ENCODE data around the gene ENDOU. TPM values are rescaled to one million over a fixed set of nuclear protein-coding genes. Genes with fewer than 3 reads are reported as not detected.

The ENDOU gene
- total and polyA plus RNA-seq, 4 donors: 0.07 to 0.45 (median 0.31) TPM; not detected in 1

- no peak overlapping the region for H3K9ac ChIP-seq (ENCODE audit: insufficient read depth in 1 of 2, low read length in 2 of 2)
- no peak overlapping the region for H3K4me3 ChIP-seq
- H3K9me3 ChIP-seq (ENCODE audit: control insufficient read depth in 4 of 4, insufficient read depth in 3 of 4, low read length in 3 of 4): no peaks in the 10 kb centered on the region
- no peaks in the 10 kb centered on the region for H3K27me3 ChIP-seq (ENCODE audit: control insufficient read depth in 3 of 3, insufficient read depth in 3 of 3, low read length in 2 of 3)
- no peak overlapping the region for H3K27ac ChIP-seq (ENCODE audit: low read depth in 1 of 2, low read length in 1 of 2)
- DNase-seq: no peak
- WGBS, 2 donors: 81 to 85% methylated on average over 8 of the region's 8 CpGs
- TF ChIP-seq CTCF (IDR thresholded peaks at IDR 0.05; ENCODE audit: control extremely low read depth, extremely low read depth): no peak
- H3K4me1 ChIP-seq (ENCODE audit: control insufficient read depth in 5 of 5, insufficient read depth in 5 of 5, low read length in 5 of 5): peaks cover 0 to 27% (median 9%) of the 10 kb centered on the region in 5 donors
- peaks cover 0 to 13% (median 0%) of the 10 kb centered on the region in 4 donors for H3K36me3 ChIP-seq (ENCODE audit: control insufficient read depth in 4 of 4, insufficient read depth in 4 of 4, low read length in 4 of 4)
- no peak for ATAC-seq (ENCODE audit: insufficient read depth, low FRiP score)
Measured at GRCh38 chr12:47744778-47745436, 19.6 kb upstream of the ENDOU start.

GRCh38 chr12:47744005-47744651 lies 18.8 kb upstream of the ENDOU start:
- no peaks in the 10 kb centered on the region for H3K27me3 ChIP-seq (ENCODE audit: control insufficient read depth in 3 of 3, insufficient read depth in 3 of 3, low read length in 2 of 3)
- peak; percentile 11 for TF ChIP-seq CTCF (IDR thresholded peaks at IDR 0.05; ENCODE audit: control extremely low read depth, extremely low read depth)
- no peak overlapping the region for H3K27ac ChIP-seq (ENCODE audit: low read depth in 1 of 2, low read length in 1 of 2)
- H3K36me3 ChIP-seq (ENCODE audit: control insufficient read depth in 4 of 4, insufficient read depth in 4 of 4, low read length in 4 of 4): peaks cover 0 to 11% (median 0%) of the 10 kb centered on the region in 4 donors
- ATAC-seq (ENCODE audit: insufficient read depth, low FRiP score): peak; percentile 47
- H3K4me1 ChIP-seq (ENCODE audit: control insufficient read depth in 5 of 5, insufficient read depth in 5 of 5, low read length in 5 of 5): peaks cover 0 to 27% (median 9%) of the 10 kb centered on the region in 5 donors
- 47 to 53% methylated on average over 10 of the region's 10 CpGs for WGBS, 2 donors
- DNase-seq: peak in 2 of 3 donors; percentile 49 to 57
- no peak overlapping the region for H3K9ac ChIP-seq (ENCODE audit: insufficient read depth in 1 of 2, low read length in 2 of 2)
- no peaks in the 10 kb centered on the region for H3K9me3 ChIP-seq (ENCODE audit: control insufficient read depth in 4 of 4, insufficient read depth in 3 of 4, low read length in 3 of 4)
- no peak overlapping the region for H3K4me3 ChIP-seq

GRCh38 chr12:47743311-47743860 lies 18.1 kb upstream of the ENDOU start:
- peaks cover 0 to 27% (median 9%) of the 10 kb centered on the region in 5 donors for H3K4me1 ChIP-seq (ENCODE audit: control insufficient read depth in 5 of 5, insufficient read depth in 5 of 5, low read length in 5 of 5)
- ATAC-seq (ENCODE audit: insufficient read depth, low FRiP score) (no peak), DNase-seq (no peak)
- no peak overlapping the region for H3K9ac ChIP-seq (ENCODE audit: insufficient read depth in 1 of 2, low read length in 2 of 2)
- no peak overlapping the region for H3K4me3 ChIP-seq
- no peaks in the 10 kb centered on the region for H3K27me3 ChIP-seq (ENCODE audit: control insufficient read depth in 3 of 3, insufficient read depth in 3 of 3, low read length in 2 of 3)
- no peaks in the 10 kb centered on the region for H3K9me3 ChIP-seq (ENCODE audit: control insufficient read depth in 4 of 4, insufficient read depth in 3 of 4, low read length in 3 of 4)
- WGBS, 2 donors: 87% methylated on average over 9 of the region's 9 CpGs
- H3K36me3 ChIP-seq (ENCODE audit: control insufficient read depth in 4 of 4, insufficient read depth in 4 of 4, low read length in 4 of 4): peaks cover 0 to 9% (median 0%) of the 10 kb centered on the region in 4 donors
- no peak overlapping the region for H3K27ac ChIP-seq (ENCODE audit: low read depth in 1 of 2, low read length in 1 of 2)
- no peak for TF ChIP-seq CTCF (IDR thresholded peaks at IDR 0.05; ENCODE audit: control extremely low read depth, extremely low read depth)

Measured in lung (tissue), 12 donors.